C4-2B (cell line): ENCODE data around the gene DLK2.

Source experiments
- CTCF ChIP-seq: fragments of 450-650 bp; conservative IDR thresholded peaks from 2 replicates; pipeline ENCODE4 v1.5.1; 2017; ENCODE audit warnings: mild to moderate bottlenecking
- ZFX ChIP-seq: fragments of 450-650 bp; IDR thresholded peaks from 2 replicates; pipeline ENCODE4 v1.6.1; 2017

GRCh38 chr6:43401730-43402129 is 53.6 kb downstream of the DLK2 start:
- no peak for TF ChIP-seq CTCF
- no peak for TF ChIP-seq ZFX
